ENCODE results near the gene CD3D.

- TF ChIP-seq SIN3A (IDR thresholded peaks at IDR 0.05; ENCODE audit: borderline replicate concordance, insufficient read depth, low read length) (no peak), POLR2AphosphoS5 (IDR thresholded peaks at IDR 0.05; ENCODE audit: low read depth, low read length) (no peak)
Measured at GRCh38 chr11:118321386-118322082, 21.0 kb downstream of the CD3D start.

Measured in PFSK-1 (cell line).